AG04450 (cell line): ENCODE results near the gene NET1. TPM values are rescaled to one million over a fixed set of nuclear protein-coding genes. Genes with fewer than 3 reads are reported as not detected.

Experiments
- CTCF ChIA-PET: fragments of 300-600, 350-600 bp; formaldehyde crosslinking; extraction: SDS; loops from one replicate; lab custom pipeline; 2022; ENCODE audit warnings: antibody characterized with exemption, inconsistent platforms; lab: Charles Lee
- POLR2A ChIA-PET: fragments of 350-600 bp; formaldehyde crosslinking; extraction: SDS; loops from one replicate; lab custom pipeline; 2021; ENCODE audit warnings: antibody characterized with exemption, inconsistent platforms; lab: Yijun Ruan, JAX
- DNase-seq: peaks from one replicate; pipeline ENCODE4 v3.0.0-alpha.2; 2011; ENCODE audit warnings: low read depth, low spot score
- H3K27ac ChIP-seq: one replicate; pipeline ENCODE4 v1.5.1; 2012; ENCODE audit warnings: low read depth, low read length, control low read depth
- H3K27me3 ChIP-seq: one replicate; pipeline ENCODE4 v1.6.0; 2012; ENCODE audit warnings: low read length; ENCODE audit not compliant: control insufficient read depth, insufficient read depth
- H3K4me3 ChIP-seq: 2 replicates; pipeline ENCODE4 v1.5.1; 2011; ENCODE audit warnings: mild to moderate bottlenecking, low read depth, low read length, control low read depth
- H3K9me3 ChIP-seq: 2 replicates; pipeline ENCODE4 v1.5.1; 2012; ENCODE audit warnings: low read length; ENCODE audit not compliant: control insufficient read depth, insufficient read depth
- polyA plus RNA-seq: library from polyadenylated mRNA; depleted of rRNA; stranded (reverse); fragments of >200 nt; gene quantifications from 2 replicates; pipeline ENCODE4 v1.2.3, GENCODE V29; 2011
- TF ChIP-seq, protein P1 (sequence below): IDR thresholded peaks from 2 replicates; pipeline ENCODE4 v1.5.1; 2011; ENCODE audit warnings: low read depth, low read length, control low read depth, inconsistent platforms

NET1 gene
- polyA plus RNA-seq, 1 experiment = 46.8 TPM

DNA sequence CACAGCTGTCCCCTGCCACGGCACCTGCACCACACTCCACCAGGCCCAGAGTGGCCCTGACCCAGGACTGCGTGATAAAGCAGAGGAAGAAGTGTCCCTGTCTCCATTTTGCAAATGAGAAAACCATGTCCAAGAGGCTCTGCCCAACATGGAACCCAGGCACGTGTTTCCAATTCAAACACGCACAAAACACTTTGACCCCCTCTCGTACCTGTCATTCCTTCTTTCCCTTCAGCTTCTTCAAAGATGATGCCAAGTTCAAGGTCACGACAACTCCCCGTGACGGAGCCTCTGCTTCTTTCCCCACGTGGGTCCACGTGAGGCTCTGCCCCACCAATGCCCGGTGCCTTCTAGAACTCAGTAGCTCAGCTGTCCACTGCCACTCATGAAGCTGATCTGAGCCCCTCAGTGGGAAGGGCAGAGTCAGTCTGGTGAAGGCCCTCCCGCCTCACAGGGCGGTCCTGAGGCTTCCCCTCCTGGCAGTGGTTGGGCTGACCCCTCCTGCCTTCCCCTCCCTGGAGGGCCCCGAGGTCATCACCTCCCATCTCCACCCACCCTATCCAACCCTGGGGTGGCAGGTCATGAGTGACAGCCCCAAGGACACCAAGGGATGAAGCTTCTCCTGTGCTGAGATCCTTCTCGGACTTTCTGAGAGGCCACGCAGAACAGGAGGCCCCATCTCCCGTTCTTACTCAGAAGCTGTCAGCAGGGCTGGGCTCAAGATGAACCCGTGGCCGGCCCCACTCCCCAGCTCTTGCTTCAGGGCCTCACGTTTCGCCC, 68.0 kb downstream of the NET1 start:
- ChIA-PET CTCF (interaction anchor here (1.1 kb wide), 1 partner anchor 142 kb away, joined by 3 read pairs; no protein-coding TSS in a partner anchor), POLR2A (no interaction called here)
- DNase-seq = no peak
- Histone ChIP-seq H3K27me3 (peaks cover 6% of the 10 kb centered on the region), H3K9me3 (no peaks in the 10 kb centered on the region; the same call in none of the 2 replicates), H3K4me3 (no peak overlapping the region), H3K27ac (no peak overlapping the region)
- TF ChIP-seq, protein P1, sequence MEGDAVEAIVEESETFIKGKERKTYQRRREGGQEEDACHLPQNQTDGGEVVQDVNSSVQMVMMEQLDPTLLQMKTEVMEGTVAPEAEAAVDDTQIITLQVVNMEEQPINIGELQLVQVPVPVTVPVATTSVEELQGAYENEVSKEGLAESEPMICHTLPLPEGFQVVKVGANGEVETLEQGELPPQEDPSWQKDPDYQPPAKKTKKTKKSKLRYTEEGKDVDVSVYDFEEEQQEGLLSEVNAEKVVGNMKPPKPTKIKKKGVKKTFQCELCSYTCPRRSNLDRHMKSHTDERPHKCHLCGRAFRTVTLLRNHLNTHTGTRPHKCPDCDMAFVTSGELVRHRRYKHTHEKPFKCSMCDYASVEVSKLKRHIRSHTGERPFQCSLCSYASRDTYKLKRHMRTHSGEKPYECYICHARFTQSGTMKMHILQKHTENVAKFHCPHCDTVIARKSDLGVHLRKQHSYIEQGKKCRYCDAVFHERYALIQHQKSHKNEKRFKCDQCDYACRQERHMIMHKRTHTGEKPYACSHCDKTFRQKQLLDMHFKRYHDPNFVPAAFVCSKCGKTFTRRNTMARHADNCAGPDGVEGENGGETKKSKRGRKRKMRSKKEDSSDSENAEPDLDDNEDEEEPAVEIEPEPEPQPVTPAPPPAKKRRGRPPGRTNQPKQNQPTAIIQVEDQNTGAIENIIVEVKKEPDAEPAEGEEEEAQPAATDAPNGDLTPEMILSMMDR = no peak

DNA sequence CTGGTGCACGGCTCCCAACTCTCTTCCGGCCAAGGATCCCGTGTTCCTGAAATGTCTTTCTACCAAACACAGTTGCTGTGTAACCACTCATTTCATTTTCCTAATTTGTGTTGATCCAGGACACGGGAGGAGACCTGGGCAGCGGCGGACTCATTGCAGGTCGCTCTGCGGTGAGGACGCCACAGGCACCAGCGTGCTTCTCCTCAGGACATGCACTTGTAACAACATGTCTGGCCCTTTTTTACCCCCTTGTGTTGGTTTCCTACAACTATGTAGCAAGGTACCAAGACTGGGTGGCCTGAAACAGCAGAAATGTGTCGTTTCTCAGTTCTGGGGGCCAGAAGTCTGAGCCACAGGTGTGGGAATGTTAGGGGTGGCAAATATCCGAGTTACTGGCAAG, 68.8 kb downstream of the NET1 start:
- CTCF ChIA-PET = no interaction called here
- Histone ChIP-seq H3K4me3 (no peak overlapping the region), H3K9me3 (no peaks in the 10 kb centered on the region; the same call in none of the 2 replicates), H3K27me3 (peaks cover 13% of the 10 kb centered on the region), H3K27ac (no peak overlapping the region)
- no peak for DNase-seq
- TF ChIP-seq, protein P1 = no peak
- POLR2A ChIA-PET = no interaction called here

DNA sequence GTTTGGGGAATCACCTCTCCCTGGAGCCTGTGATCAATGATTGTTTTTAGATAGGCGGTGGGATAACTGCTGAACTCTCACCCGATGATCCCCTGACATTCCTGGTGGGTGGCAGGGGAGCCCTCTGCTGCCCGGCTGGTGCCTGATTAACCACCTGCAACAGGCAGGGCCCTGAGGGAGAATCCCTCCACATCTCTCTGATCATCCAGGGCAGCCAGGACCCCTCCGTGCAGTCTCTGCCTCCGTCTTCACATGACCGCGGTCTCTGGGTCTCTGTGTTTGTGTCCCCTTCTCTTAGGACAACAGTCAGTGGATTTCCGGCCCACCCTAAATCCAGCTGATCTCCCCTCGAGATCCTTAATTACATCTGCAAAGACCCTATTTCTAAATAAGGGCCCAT, 69.7 kb downstream of the NET1 start:
- TF ChIP-seq, protein P1 = no peak
- no peak for DNase-seq
- Histone ChIP-seq H3K27ac (no peak overlapping the region), H3K27me3 (peaks cover 16% of the 10 kb centered on the region), H3K4me3 (no peak overlapping the region), H3K9me3 (no peaks in the 10 kb centered on the region; the same call in none of the 2 replicates)
- CTCF ChIA-PET = no interaction called here
- POLR2A ChIA-PET = no interaction called here

DNA sequence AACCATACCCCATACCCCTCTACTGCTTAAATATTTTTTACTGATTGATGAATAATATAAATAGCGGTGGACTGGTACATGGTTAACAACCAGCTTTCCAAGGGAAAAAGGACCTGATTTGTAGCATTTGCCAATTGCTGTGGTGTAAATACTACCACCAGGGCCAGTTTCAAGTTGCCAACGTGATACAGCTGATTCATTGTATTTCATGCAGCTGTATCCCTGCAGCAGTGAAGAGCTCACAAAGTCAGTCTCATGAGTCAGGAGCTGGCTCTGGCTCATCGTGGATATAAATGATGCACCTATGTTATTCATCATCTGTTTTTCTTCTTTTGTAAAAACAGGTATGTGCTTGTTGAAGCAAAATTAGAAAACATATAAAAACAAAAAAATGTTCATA, 71.8 kb downstream of the NET1 start:
- no peak overlapping the region for H3K4me3 ChIP-seq
- no peak for DNase-seq
- H3K9me3 ChIP-seq = no peaks in the 10 kb centered on the region; the same call in none of the 2 replicates
- ChIA-PET CTCF (no interaction called here), POLR2A (no interaction called here)
- H3K27ac ChIP-seq = no peak overlapping the region
- TF ChIP-seq, protein P1 = no peak
- H3K27me3 ChIP-seq = peaks cover 16% of the 10 kb centered on the region

DNA sequence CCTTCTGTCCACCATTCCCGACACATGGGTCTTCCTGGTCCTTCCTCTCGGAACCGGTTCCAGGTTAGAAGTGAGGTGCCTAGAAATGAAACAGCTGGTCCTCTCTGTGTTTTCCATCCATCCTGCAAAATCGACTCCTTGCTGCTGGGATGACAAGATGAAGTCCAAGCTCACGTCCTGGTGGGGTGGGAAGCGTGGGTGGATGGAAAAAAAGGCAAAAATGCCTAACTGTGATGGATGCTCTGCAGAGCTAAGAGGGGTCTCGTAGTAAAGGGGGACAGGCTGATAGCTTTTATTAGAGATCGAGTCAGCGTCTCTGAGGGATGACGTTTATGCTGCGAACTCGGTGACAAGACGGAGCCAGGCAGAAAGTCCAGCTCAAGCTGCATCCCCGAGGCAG, 72.9 kb downstream of the NET1 start:
- Histone ChIP-seq H3K27me3 (peaks cover 16% of the 10 kb centered on the region), H3K27ac (no peak overlapping the region), H3K4me3 (no peak overlapping the region), H3K9me3 (no peaks in the 10 kb centered on the region; the same call in none of the 2 replicates)
- POLR2A ChIA-PET = no interaction called here
- CTCF ChIA-PET = no interaction called here
- DNase-seq = no peak
- TF ChIP-seq, protein P1 = no peak
